ENCODE data around the gene SLAMF1. TPM values are rescaled to one million over a fixed set of nuclear protein-coding genes. Genes with fewer than 3 reads are reported as not detected.
A peak's percentile ranks its signal among the peaks of the same experiment; 100 is the strongest.

Gene SLAMF1
- total and polyA plus RNA-seq, 2 donors (not counting 1 experiment from before 2014, with no cell fraction given), result 20.7 to 42.3 TPM

- Histone ChIP-seq H3K79me2 (ENCODE audit: control insufficient read depth, insufficient read depth, low read length) (peaks cover 72% of the 10 kb centered on the region), H3K36me3 (replicated peaks in 1 of 2; ENCODE audit: control extremely low read depth in 1 of 2, control insufficient read depth in 1 of 2, extremely low read depth in 1 of 2, insufficient read depth in 2 of 2, low read length in 1 of 2) (peaks cover 0 to 2% of the 10 kb centered on the region in 2 experiments), H3K4me3 (ENCODE audit: control extremely low read depth in 1 of 5, extremely low read depth in 1 of 5, insufficient read depth in 1 of 5, low read depth in 2 of 5, low read length in 4 of 5) (peak overlapping the region; percentile 2 to 89 (median 68)), H3K27ac (ENCODE audit: low read length in 2 of 2) (peak overlapping the region in 1 of 2 donors; percentile 74), H4K20me1 (ENCODE audit: control insufficient read depth, insufficient read depth, low read length, poor library complexity, severe bottlenecking) (no peaks in the 10 kb centered on the region), H3K9ac (ENCODE audit: low read length) (peak overlapping the region; percentile 77), H2AFZ (ENCODE audit: insufficient read depth, low read depth, low read length, poor library complexity, severe bottlenecking) (no peak overlapping the region), H3K9me3 (ENCODE audit: control extremely low read depth in 1 of 3, control insufficient read depth in 2 of 3, insufficient read depth in 1 of 3, low read length in 2 of 3) (no peaks in the 10 kb centered on the region), H3K27me3 (replicated peaks in 1 of 4; ENCODE audit: control extremely low read depth in 1 of 4, control insufficient read depth in 3 of 4, insufficient read depth in 4 of 4, low read length in 3 of 4) (no peaks in the 10 kb centered on the region), H3K4me2 (replicated peaks; ENCODE audit: low read depth, low read length, poor library complexity, severe bottlenecking) (peak overlapping the region; percentile 71), H3K4me1 (ENCODE audit: control insufficient read depth in 2 of 2, insufficient read depth in 2 of 2, low read length in 2 of 2) (peaks cover 54 to 56% of the 10 kb centered on the region in 2 donors)
- H3K27me3 Mint-ChIP-seq, result no peaks in the 10 kb centered on the region
- no peak for DNase-seq
- H3K4me3 Mint-ChIP-seq, result peak overlapping the region; percentile 87
- H3K9me3 Mint-ChIP-seq (ENCODE audit: insufficient read depth), result no peaks in the 10 kb centered on the region
- intact Hi-C loops (cut with micrococcal nuclease), result loop anchor here (2.0 to 10.0 kb wide), 2 partner anchors 13 to 53 kb away; partner anchors contain the start of gene SLAMF6
- WGBS (ENCODE audit: insufficient coverage), result no CpG with 5 or more reads among the region's 2 CpGs
- TF ChIP-seq, protein P1, sequence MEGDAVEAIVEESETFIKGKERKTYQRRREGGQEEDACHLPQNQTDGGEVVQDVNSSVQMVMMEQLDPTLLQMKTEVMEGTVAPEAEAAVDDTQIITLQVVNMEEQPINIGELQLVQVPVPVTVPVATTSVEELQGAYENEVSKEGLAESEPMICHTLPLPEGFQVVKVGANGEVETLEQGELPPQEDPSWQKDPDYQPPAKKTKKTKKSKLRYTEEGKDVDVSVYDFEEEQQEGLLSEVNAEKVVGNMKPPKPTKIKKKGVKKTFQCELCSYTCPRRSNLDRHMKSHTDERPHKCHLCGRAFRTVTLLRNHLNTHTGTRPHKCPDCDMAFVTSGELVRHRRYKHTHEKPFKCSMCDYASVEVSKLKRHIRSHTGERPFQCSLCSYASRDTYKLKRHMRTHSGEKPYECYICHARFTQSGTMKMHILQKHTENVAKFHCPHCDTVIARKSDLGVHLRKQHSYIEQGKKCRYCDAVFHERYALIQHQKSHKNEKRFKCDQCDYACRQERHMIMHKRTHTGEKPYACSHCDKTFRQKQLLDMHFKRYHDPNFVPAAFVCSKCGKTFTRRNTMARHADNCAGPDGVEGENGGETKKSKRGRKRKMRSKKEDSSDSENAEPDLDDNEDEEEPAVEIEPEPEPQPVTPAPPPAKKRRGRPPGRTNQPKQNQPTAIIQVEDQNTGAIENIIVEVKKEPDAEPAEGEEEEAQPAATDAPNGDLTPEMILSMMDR (IDR thresholded peaks at IDR 0.05), result no peak
- TF ChIP-seq EZH2 (IDR thresholded peaks at IDR 0.05; ENCODE audit: borderline replicate concordance, insufficient read depth, low read depth, low read length, poor library complexity, severe bottlenecking), result no peak
- peaks cover 70% of the 10 kb centered on the region for H3K4me1 Mint-ChIP-seq
- no peak for ATAC-seq (ENCODE audit: low read depth)
- ChIA-PET CTCF (interaction anchor here (0.8 to 3.7 kb wide), 8 partner anchors 13 to 149 kb away, joined by 3 to 21 read pairs (median 4); no protein-coding TSS in a partner anchor), POLR2A (no interaction called here)
- H3K27ac Mint-ChIP-seq, result peak overlapping the region; percentile 88
Observed at GRCh38 chr1:160577671-160578070, 69.2 kb downstream of the SLAMF1 start.

DNA sequence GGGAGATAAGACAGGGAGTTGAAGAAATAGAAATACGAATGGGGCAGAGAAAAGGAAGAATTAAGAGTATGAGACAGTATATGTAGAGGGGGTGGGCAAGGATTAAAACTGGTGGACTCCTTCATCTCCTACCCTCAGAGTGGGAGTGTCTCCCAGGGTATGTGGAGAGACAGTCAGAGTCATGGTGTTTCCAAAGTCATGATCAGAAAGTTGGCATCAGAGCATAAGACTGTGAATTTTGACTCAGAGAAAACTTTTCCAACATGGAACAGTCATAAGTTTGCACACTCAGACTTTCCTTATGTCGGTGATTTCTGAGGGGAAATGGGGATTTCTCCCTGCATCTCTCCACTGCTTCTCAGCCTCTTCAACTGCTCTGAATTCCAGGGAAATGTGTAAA is 70.0 kb downstream of the SLAMF1 start:
- peak overlapping the region; percentile 71 for H3K4me2 ChIP-seq (replicated peaks; ENCODE audit: low read depth, low read length, poor library complexity, severe bottlenecking)
- intact Hi-C loops (cut with micrococcal nuclease), result loop anchor here (10.0 kb wide), 1 partner anchor 52 kb away; the partner anchor contains the start of gene SLAMF6
- POLR2A ChIA-PET, result interaction anchor here (0.6 kb wide), 1 partner anchor 31 kb away, joined by 4 read pairs; no protein-coding TSS in a partner anchor
- peaks cover 0 to 2% of the 10 kb centered on the region in 2 experiments for H3K36me3 ChIP-seq (replicated peaks in 1 of 2; ENCODE audit: control extremely low read depth in 1 of 2, control insufficient read depth in 1 of 2, extremely low read depth in 1 of 2, insufficient read depth in 2 of 2, low read length in 1 of 2)
- H3K4me1 Mint-ChIP-seq, result peaks cover 75% of the 10 kb centered on the region
- ATAC-seq (ENCODE audit: low read depth) (no peak), DNase-seq (no peak)
- peaks cover 80% of the 10 kb centered on the region for H3K79me2 ChIP-seq (ENCODE audit: control insufficient read depth, insufficient read depth, low read length)
- H3K9me3 Mint-ChIP-seq (ENCODE audit: insufficient read depth), result no peaks in the 10 kb centered on the region
- peak overlapping the region; percentile 87 for H3K4me3 Mint-ChIP-seq
- CTCF ChIA-PET, result interaction anchor here (0.9 to 3.7 kb wide), 4 partner anchors 17 to 98 kb away, joined by 3 to 21 read pairs (median 4); no protein-coding TSS in a partner anchor
- peaks cover 54 to 56% of the 10 kb centered on the region in 2 donors for H3K4me1 ChIP-seq (ENCODE audit: control insufficient read depth in 2 of 2, insufficient read depth in 2 of 2, low read length in 2 of 2)
- no CpG with 5 or more reads among the region's 2 CpGs for WGBS (ENCODE audit: insufficient coverage)
- H3K9ac ChIP-seq (ENCODE audit: low read length), result peak overlapping the region; percentile 77
- H3K27me3 ChIP-seq (replicated peaks in 1 of 4; ENCODE audit: control extremely low read depth in 1 of 4, control insufficient read depth in 3 of 4, insufficient read depth in 4 of 4, low read length in 3 of 4), result no peaks in the 10 kb centered on the region
- H3K27ac Mint-ChIP-seq, result peak overlapping the region; percentile 62
- no peak for TF ChIP-seq EZH2 (IDR thresholded peaks at IDR 0.05; ENCODE audit: borderline replicate concordance, insufficient read depth, low read depth, low read length, poor library complexity, severe bottlenecking)
- TF ChIP-seq, protein P1 (IDR thresholded peaks at IDR 0.05), result no peak
- H3K27me3 Mint-ChIP-seq, result no peaks in the 10 kb centered on the region
- no peaks in the 10 kb centered on the region for H3K9me3 ChIP-seq (ENCODE audit: control extremely low read depth in 1 of 3, control insufficient read depth in 2 of 3, insufficient read depth in 1 of 3, low read length in 2 of 3)
- H3K4me3 ChIP-seq (ENCODE audit: control extremely low read depth in 1 of 5, extremely low read depth in 1 of 5, insufficient read depth in 1 of 5, low read depth in 2 of 5, low read length in 4 of 5), result peak overlapping the region in 3 of 5 experiments; percentile 2 to 89 (median 13)
- peak overlapping the region in 1 of 2 donors; percentile 74 for H3K27ac ChIP-seq (ENCODE audit: low read length in 2 of 2)
- H4K20me1 ChIP-seq (ENCODE audit: control insufficient read depth, insufficient read depth, low read length, poor library complexity, severe bottlenecking), result no peaks in the 10 kb centered on the region
- H2AFZ ChIP-seq (ENCODE audit: insufficient read depth, low read depth, low read length, poor library complexity, severe bottlenecking), result no peak overlapping the region
